Measurements from ENCODE around the gene SERINC3. TPM values are rescaled to one million over a fixed set of nuclear protein-coding genes. Genes with fewer than 3 reads are reported as not detected.

The SERINC3 gene
- total and polyA plus RNA-seq, 2 donors (not counting 1 experiment from before 2014, with no cell fraction given), result 31.4 to 51.6 TPM

GRCh38 chr20:44527716-44528199 is 5.9 kb upstream of the SERINC3 start:
- DNase-seq, result no peak
- H3K9me3 Mint-ChIP-seq (ENCODE audit: insufficient read depth), result no peaks in the 10 kb centered on the region
- no peak overlapping the region for H3K27ac Mint-ChIP-seq
- Histone ChIP-seq H2AFZ (ENCODE audit: insufficient read depth, low read depth, low read length, poor library complexity, severe bottlenecking) (no peak overlapping the region), H3K27me3 (replicated peaks in 1 of 4; ENCODE audit: control extremely low read depth in 1 of 4, control insufficient read depth in 3 of 4, insufficient read depth in 4 of 4, low read length in 3 of 4) (no peaks in the 10 kb centered on the region), H3K4me2 (replicated peaks; ENCODE audit: low read depth, low read length, poor library complexity, severe bottlenecking) (no peak overlapping the region), H3K9ac (ENCODE audit: low read length) (no peak overlapping the region), H3K36me3 (replicated peaks in 1 of 2; ENCODE audit: control extremely low read depth in 1 of 2, control insufficient read depth in 1 of 2, extremely low read depth in 1 of 2, insufficient read depth in 2 of 2, low read length in 1 of 2) (no peaks in the 10 kb centered on the region), H3K27ac (ENCODE audit: low read length in 2 of 2) (no peak overlapping the region), H4K20me1 (ENCODE audit: control insufficient read depth, insufficient read depth, low read length, poor library complexity, severe bottlenecking) (no peaks in the 10 kb centered on the region), H3K79me2 (ENCODE audit: control insufficient read depth, insufficient read depth, low read length) (peaks cover 24% of the 10 kb centered on the region), H3K9me3 (ENCODE audit: control extremely low read depth in 1 of 3, control insufficient read depth in 2 of 3, insufficient read depth in 1 of 3, low read length in 2 of 3) (no peaks in the 10 kb centered on the region), H3K4me3 (ENCODE audit: control extremely low read depth in 1 of 5, extremely low read depth in 1 of 5, insufficient read depth in 1 of 5, low read depth in 2 of 5, low read length in 4 of 5) (no peak overlapping the region), H3K4me1 (ENCODE audit: control insufficient read depth in 2 of 2, insufficient read depth in 2 of 2, low read length in 2 of 2) (peaks cover 11 to 16% of the 10 kb centered on the region in 2 donors)
- no peak for ATAC-seq (ENCODE audit: low read depth)
- WGBS (ENCODE audit: insufficient coverage), result 89% methylated on average over 4 of the region's 4 CpGs
- ChIA-PET CTCF (interaction anchor here (0.6 kb wide), 1 partner anchor 1614 kb away, joined by 5 read pairs; no protein-coding TSS in a partner anchor), POLR2A (no interaction called here)
- peaks cover 12% of the 10 kb centered on the region for H3K4me1 Mint-ChIP-seq
- peaks cover 3% of the 10 kb centered on the region for H3K27me3 Mint-ChIP-seq
- intact Hi-C loops (cut with micrococcal nuclease), result no loop called here
- no peak for TF ChIP-seq EZH2 (IDR thresholded peaks at IDR 0.05; ENCODE audit: borderline replicate concordance, insufficient read depth, low read depth, low read length, poor library complexity, severe bottlenecking)
- no peak for TF ChIP-seq CTCF (IDR thresholded peaks at IDR 0.05)
- H3K4me3 Mint-ChIP-seq, result no peak overlapping the region

- Mint-ChIP-seq H3K4me3 (no peak overlapping the region), H3K27ac (no peak overlapping the region), H3K4me1 (peaks cover 19% of the 10 kb centered on the region), H3K9me3 (ENCODE audit: insufficient read depth) (no peaks in the 10 kb centered on the region), H3K27me3 (peaks cover 3% of the 10 kb centered on the region)
- TF ChIP-seq CTCF (IDR thresholded peaks at IDR 0.05) (no peak), EZH2 (IDR thresholded peaks at IDR 0.05; ENCODE audit: borderline replicate concordance, insufficient read depth, low read depth, low read length, poor library complexity, severe bottlenecking) (no peak)
- peaks cover 40% of the 10 kb centered on the region for H3K79me2 ChIP-seq (ENCODE audit: control insufficient read depth, insufficient read depth, low read length)
- H3K27me3 ChIP-seq (replicated peaks in 1 of 4; ENCODE audit: control extremely low read depth in 1 of 4, control insufficient read depth in 3 of 4, insufficient read depth in 4 of 4, low read length in 3 of 4), result no peaks in the 10 kb centered on the region
- no peak overlapping the region for H3K27ac ChIP-seq (ENCODE audit: low read length in 2 of 2)
- H3K9me3 ChIP-seq (ENCODE audit: control extremely low read depth in 1 of 3, control insufficient read depth in 2 of 3, insufficient read depth in 1 of 3, low read length in 2 of 3), result no peaks in the 10 kb centered on the region
- 100% methylated on average over 4 of the region's 6 CpGs for WGBS (ENCODE audit: insufficient coverage)
- ChIA-PET POLR2A (no interaction called here), CTCF (interaction anchor here (1.2 to 1.6 kb wide), 2 partner anchors 57 to 84 kb away, joined by 3 read pairs; no protein-coding TSS in a partner anchor)
- H3K36me3 ChIP-seq (replicated peaks in 1 of 2; ENCODE audit: control extremely low read depth in 1 of 2, control insufficient read depth in 1 of 2, extremely low read depth in 1 of 2, insufficient read depth in 2 of 2, low read length in 1 of 2), result no peaks in the 10 kb centered on the region
- DNase-seq, result no peak
- no peak overlapping the region for H2AFZ ChIP-seq (ENCODE audit: insufficient read depth, low read depth, low read length, poor library complexity, severe bottlenecking)
- ATAC-seq (ENCODE audit: low read depth), result no peak
- no peak overlapping the region for H3K4me2 ChIP-seq (replicated peaks; ENCODE audit: low read depth, low read length, poor library complexity, severe bottlenecking)
- H4K20me1 ChIP-seq (ENCODE audit: control insufficient read depth, insufficient read depth, low read length, poor library complexity, severe bottlenecking), result no peaks in the 10 kb centered on the region
- intact Hi-C loops (cut with micrococcal nuclease), result no loop called here
- H3K4me1 ChIP-seq (ENCODE audit: control insufficient read depth in 2 of 2, insufficient read depth in 2 of 2, low read length in 2 of 2), result peaks cover 2 to 10% of the 10 kb centered on the region in 2 donors
- no peak overlapping the region for H3K9ac ChIP-seq (ENCODE audit: low read length)
- H3K4me3 ChIP-seq (ENCODE audit: control extremely low read depth in 1 of 5, extremely low read depth in 1 of 5, insufficient read depth in 1 of 5, low read depth in 2 of 5, low read length in 4 of 5), result no peak overlapping the region
Measured at GRCh38 chr20:44526129-44526528, 4.3 kb upstream of the SERINC3 start.

Measured in B cell (primary cell).